Mesothelial cell of epicardium (in vitro differentiated cells): ENCODE results near the gene CDC42EP5. TPM values are rescaled to one million over a fixed set of nuclear protein-coding genes. Genes with fewer than 3 reads are reported as not detected.

Experiments
- DNase-seq, 2 experiments: peaks; one replicate each; pipeline ENCODE4 v3.0.0; 2021; ENCODE audit warnings: low spot score in 2 of 2; ENCODE audit not compliant: unreplicated experiment in 2 of 2
- H3K27ac Mint-ChIP-seq: 2 replicates; pipeline ENCODE4 v1.8.0; 2021; ENCODE audit warnings: mixed read lengths
- H3K27me3 Mint-ChIP-seq: 2 replicates; pipeline ENCODE4 v1.8.0; 2021; ENCODE audit warnings: low read depth, mixed read lengths
- H3K36me3 Mint-ChIP-seq: 2 replicates; pipeline ENCODE4 v1.8.0; 2021; ENCODE audit warnings: mixed read lengths
- H3K4me1 Mint-ChIP-seq: 2 replicates; pipeline ENCODE4 v1.8.0; 2021; ENCODE audit warnings: mixed read lengths
- H3K4me3 Mint-ChIP-seq: 2 replicates; pipeline ENCODE4 v1.8.0; 2021; ENCODE audit warnings: mild to moderate bottlenecking, moderate library complexity, mixed read lengths
- H3K9me3 Mint-ChIP-seq: 2 replicates; pipeline ENCODE4 v1.8.0; 2021; ENCODE audit warnings: mixed read lengths
- CTCF ChIP-seq: fragments of 200-600 bp; sonication (generic); IDR thresholded peaks from one replicate; pipeline ENCODE4 v1.5.0; 2021; ENCODE audit warnings: antibody characterized with exemption; ENCODE audit not compliant: unreplicated experiment
- total RNA-seq: library from RNA; stranded (reverse); gene quantifications from 3 replicates; pipeline ENCODE4 v1.2.1, GENCODE V29; 2021

Gene CDC42EP5
- total RNA-seq, 1 donor from 2014 or later: 126 TPM

- DNase-seq: no peak
- H3K4me3 Mint-ChIP-seq: no peak overlapping the region
- no peaks in the 10 kb centered on the region for H3K36me3 Mint-ChIP-seq
- H3K27me3 Mint-ChIP-seq: peaks cover 77% of the 10 kb centered on the region
- peaks cover 5% of the 10 kb centered on the region for H3K9me3 Mint-ChIP-seq
- H3K4me1 Mint-ChIP-seq: peaks cover 18% of the 10 kb centered on the region
- TF ChIP-seq CTCF: no peak
- H3K27ac Mint-ChIP-seq: no peak overlapping the region
Measured at GRCh38 chr19:54416695-54417491, 56.2 kb downstream of the CDC42EP5 start.

GRCh38 chr19:54415901-54416673 lies 57.0 kb downstream of the CDC42EP5 start:
- H3K4me1 Mint-ChIP-seq: peaks cover 13% of the 10 kb centered on the region
- peak overlapping the region; percentile 16 for H3K4me3 Mint-ChIP-seq
- no peak for DNase-seq
- H3K27ac Mint-ChIP-seq: no peak overlapping the region
- peaks cover 75% of the 10 kb centered on the region for H3K27me3 Mint-ChIP-seq
- H3K36me3 Mint-ChIP-seq: no peaks in the 10 kb centered on the region
- peaks cover 5% of the 10 kb centered on the region for H3K9me3 Mint-ChIP-seq
- TF ChIP-seq CTCF: no peak

GRCh38 chr19:54415208-54415900 lies 57.7 kb downstream of the CDC42EP5 start, which contains the start of gene TTYH1:
TSS of gene TTYH1 (plus strand) at chr19:54415464. CDS start at chr19:54415553, 89 bp downstream.
- no peak for DNase-seq
- Mint-ChIP-seq H3K4me1 (peaks cover 10% of the 10 kb centered on the region), H3K4me3 (peak within 1 kb of the TSS; percentile 18), H3K27ac (no peak within 1 kb of the TSS), H3K36me3 (no peaks in the 10 kb centered on the region), H3K9me3 (peaks cover 5% of the 10 kb centered on the region), H3K27me3 (peaks cover 78% of the 10 kb centered on the region)
- TF ChIP-seq CTCF: peak; percentile 73

Other genes with a start within 250 kb of the CDC42EP5 start
- gene LILRA6, start 230.5 kb downstream of the CDC42EP5 start, total RNA-seq: not detected in 3 replicates
- gene LILRB5, start 216.0 kb downstream of the CDC42EP5 start, total RNA-seq: not detected in 3 replicates
- not detected in 3 replicates for gene LILRB2, start 192.2 kb downstream of the CDC42EP5 start, total RNA-seq
- gene LILRA5, start 160.1 kb downstream of the CDC42EP5 start, total RNA-seq: not detected in 3 replicates
- not detected in 3 replicates for gene LILRA4, start 134.1 kb downstream of the CDC42EP5 start, total RNA-seq
- 0.53 to 0.92 TPM (median 0.75 TPM) in 3 replicates for gene LAIR1, start 108.4 kb downstream of the CDC42EP5 start, total RNA-seq
- gene TTYH1, start 57.8 kb downstream of the CDC42EP5 start, total RNA-seq: 4.2 to 6.0 TPM (median 5.2 TPM) in 3 replicates
- gene LENG8, start 24.1 kb downstream of the CDC42EP5 start, total RNA-seq: 296 to 312 TPM (median 307 TPM) in 3 replicates
- gene LENG9, start 9.5 kb downstream of the CDC42EP5 start, total RNA-seq: 5.5 to 6.8 TPM (median 5.8 TPM) in 3 replicates
- not detected in 3 replicates for gene LAIR2, start 29.5 kb upstream of the CDC42EP5 start, total RNA-seq
- not detected in 3 replicates for gene LILRA2, start 100.5 kb upstream of the CDC42EP5 start, total RNA-seq
- not detected in 3 replicates for gene LILRA1, start 120.3 kb upstream of the CDC42EP5 start, total RNA-seq
- gene LILRB1, start 157.2 kb upstream of the CDC42EP5 start, total RNA-seq: not detected in 3 replicates
- not detected in 3 replicates for gene LILRB4, start 189.7 kb upstream of the CDC42EP5 start, total RNA-seq